HG03571 (cell line): ENCODE results near the gene CEP97.
A peak's percentile ranks its signal among the peaks of the same experiment; 100 is the strongest.
"Not testable (repeated sequence)": the region's sequence is repeated elsewhere in the genome, so short reads cannot be mapped to it uniquely, and the experiment has no call there.

Experiments
- ATAC-seq: cut with Tn5 transposase; IDR thresholded peaks from one replicate; pipeline ENCODE4 v1.9.1; 2021; ENCODE audit not compliant: unreplicated experiment

Gene CEP97

DNA sequence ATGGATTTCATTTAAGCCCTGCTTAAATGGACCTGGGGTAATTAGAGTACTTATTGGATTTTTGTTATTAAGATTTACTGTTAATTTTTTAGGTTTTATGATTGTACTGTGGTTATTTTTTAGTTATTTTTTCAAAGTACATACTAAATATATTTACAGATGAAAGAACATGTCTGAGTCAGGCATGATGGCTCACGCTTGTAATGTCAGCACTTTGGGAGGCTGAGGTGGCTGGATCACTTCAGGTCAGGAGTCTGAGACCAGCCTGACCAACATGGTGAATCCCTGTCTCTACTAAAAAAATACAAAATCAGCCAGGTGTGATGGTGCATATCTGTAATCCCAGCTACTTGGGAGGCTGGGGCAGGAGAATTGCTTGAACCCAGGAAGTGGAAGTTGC lies 21.7 kb upstream of the CEP97 start:
- ATAC-seq, result no peak

DNA sequence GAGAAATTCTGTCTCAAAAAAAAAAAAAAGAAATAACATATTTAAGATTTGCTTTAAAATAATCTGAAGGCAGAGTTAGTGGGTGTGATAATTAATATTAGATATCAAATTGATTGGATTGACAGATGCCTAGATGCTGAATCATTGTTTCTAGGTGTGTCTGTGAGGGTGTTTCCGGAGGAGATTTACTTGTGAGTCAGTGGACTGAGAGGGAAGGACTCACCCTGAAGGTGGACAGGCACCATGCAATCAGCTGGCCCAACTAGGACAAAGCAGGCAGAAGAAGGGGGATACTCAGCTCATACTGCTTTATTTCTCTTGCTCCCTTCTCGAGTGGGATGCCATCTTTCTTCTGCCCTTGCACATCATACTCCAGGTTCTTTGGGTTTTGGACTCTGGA lies 21.2 kb upstream of the CEP97 start:
- ATAC-seq, result no peak

GRCh38 chr3:101704639-101705038 lies 19.8 kb upstream of the CEP97 start:
- ATAC-seq, result not testable (repeated sequence)

GRCh38 chr3:101709126-101709525 lies 15.3 kb upstream of the CEP97 start:
- no peak for ATAC-seq

DNA sequence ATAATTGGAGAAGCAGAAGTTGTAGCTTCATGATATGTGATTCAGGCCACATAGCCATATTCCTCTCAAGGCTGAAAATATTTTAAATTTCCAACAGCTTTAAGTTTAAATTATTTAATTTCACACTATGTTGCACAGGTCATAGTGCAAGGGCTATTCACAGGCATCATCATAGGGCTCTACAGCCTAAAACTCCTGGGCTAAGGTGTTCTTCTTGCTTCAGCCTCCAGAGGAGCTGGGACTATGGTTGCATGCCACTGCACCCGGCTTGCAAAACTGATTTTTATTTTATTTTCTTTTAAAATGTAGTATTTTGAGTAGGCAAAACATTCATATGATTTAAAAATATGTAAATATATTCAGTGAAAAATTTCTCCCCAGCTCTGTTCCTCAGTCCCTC lies 6.0 kb upstream of the CEP97 start:
- no peak for ATAC-seq

DNA sequence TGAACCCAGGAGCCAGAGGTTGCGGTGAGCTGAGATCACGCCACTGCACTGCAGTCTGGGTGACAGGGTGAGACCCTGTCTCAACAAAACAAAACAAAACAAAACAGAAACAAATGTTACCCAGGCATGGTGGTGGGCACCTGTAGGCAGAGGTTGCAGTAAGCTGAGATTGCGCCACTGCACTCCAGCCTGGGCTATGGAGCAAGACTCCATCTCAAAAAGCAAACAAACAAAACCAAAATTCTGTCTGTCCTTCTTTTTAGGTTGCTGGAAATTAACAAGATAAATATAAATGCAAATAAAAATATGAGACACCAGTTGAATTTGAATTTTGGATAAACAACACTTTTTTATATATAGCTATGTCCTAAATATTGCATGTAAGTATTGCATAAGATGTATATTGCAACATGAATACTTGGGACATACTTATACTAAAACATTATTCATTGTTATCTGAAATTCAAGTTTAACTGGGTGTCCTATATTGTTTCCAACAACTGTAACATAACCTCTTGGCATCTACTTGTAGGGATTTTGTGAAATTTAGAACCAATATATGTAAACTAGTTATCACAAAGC lies 4.7 kb upstream of the CEP97 start:
- ATAC-seq, result no peak

- ATAC-seq, result no peak
Measured at GRCh38 chr3:101720851-101721840, 3.3 kb upstream of the CEP97 start.

- peak; percentile 52 for ATAC-seq
Measured at GRCh38 chr3:101722394-101723173, 1.8 kb upstream of the CEP97 start.

DNA sequence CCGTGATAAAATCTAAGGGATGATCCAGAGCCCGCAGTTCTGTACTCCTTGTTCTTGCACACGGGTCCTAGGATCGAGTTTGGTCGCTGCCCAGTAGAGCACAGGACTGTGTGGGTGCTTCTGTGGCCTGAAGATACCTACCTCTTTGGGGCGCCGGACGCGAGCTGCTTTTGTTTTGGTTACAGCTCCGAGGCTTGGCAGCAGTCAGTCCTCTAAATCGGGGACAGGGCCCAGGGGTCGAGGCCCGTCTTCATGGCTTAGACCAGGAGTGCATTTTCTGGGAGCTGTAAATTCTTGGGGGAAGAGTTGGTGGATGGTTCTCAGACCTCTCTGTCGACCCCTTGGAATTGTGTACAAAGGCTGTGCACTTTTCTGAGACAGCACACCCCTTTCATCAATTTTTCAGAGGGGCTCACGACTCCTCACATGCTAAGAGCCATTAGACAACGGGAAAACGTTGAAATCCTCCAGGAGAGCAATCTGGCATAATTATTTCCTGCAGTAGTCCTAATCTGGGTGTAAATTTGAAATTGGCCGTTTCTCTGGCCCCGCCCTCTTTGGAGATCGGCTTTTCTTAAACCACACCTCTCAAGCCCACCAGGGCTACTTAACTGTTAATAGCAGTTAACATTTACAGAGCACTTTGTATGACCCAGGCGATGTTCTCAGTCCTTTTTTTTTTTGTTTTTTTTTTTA lies 928 bp downstream of the CEP97 start:
- peak; percentile 7 for ATAC-seq

- no peak for ATAC-seq
Measured at GRCh38 chr3:101725890-101726275, 1.5 kb downstream of the CEP97 start.

GRCh38 chr3:101729586-101729985 lies 5.2 kb downstream of the CEP97 start:
- no peak for ATAC-seq

- no peak for ATAC-seq
Measured at GRCh38 chr3:101730839-101731238, 6.4 kb downstream of the CEP97 start.

- ATAC-seq, result no peak
Measured at GRCh38 chr3:101732240-101732641, 7.8 kb downstream of the CEP97 start.

- ATAC-seq, result no peak
Measured at GRCh38 chr3:101735833-101736232, 11.4 kb downstream of the CEP97 start.

DNA sequence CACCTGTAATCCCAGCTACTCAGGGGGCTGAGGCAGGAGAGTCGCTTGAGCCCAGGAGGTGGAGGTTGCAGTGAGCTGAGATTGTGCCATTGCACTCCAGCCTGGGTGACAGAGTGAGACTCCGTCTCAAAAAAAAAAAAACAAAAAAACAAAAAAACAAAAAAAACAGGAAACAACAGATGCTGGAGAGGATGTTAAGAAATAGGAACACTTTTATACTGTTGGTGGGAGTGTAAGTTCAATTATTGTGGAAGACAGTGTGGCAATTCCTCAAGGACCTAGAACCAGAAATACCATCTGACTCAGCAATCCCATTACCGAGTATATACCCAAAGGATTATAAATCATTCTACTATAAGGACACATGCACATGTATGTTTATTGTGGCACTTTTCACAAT lies 17.5 kb downstream of the CEP97 start:
- ATAC-seq, result not testable (repeated sequence)

GRCh38 chr3:101744811-101745210 lies 20.4 kb downstream of the CEP97 start:
- ATAC-seq, result no peak

DNA sequence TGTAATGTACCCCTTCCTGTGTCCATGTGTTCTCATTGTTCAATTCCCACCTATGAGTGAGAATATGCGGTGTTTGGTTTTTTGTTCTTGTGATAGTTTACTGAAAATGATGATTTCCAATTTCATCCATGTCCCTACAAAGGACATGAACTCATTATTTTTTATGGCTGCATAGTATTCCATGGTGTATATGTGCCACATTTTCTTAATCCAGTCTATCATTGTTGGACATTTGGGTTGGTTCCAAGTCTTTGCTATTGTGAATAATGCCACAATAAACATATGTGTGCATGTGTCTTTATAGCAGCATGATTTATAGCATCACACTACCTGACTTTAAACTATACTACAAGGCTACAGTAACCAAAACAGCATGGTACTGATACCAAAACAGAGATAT lies 21.5 kb downstream of the CEP97 start:
- ATAC-seq, result not testable (repeated sequence)

- ATAC-seq, result not testable (repeated sequence)
Measured at GRCh38 chr3:101753386-101754113, 29.1 kb downstream of the CEP97 start.

GRCh38 chr3:101758224-101758623 lies 33.8 kb downstream of the CEP97 start:
- ATAC-seq, result no peak

DNA sequence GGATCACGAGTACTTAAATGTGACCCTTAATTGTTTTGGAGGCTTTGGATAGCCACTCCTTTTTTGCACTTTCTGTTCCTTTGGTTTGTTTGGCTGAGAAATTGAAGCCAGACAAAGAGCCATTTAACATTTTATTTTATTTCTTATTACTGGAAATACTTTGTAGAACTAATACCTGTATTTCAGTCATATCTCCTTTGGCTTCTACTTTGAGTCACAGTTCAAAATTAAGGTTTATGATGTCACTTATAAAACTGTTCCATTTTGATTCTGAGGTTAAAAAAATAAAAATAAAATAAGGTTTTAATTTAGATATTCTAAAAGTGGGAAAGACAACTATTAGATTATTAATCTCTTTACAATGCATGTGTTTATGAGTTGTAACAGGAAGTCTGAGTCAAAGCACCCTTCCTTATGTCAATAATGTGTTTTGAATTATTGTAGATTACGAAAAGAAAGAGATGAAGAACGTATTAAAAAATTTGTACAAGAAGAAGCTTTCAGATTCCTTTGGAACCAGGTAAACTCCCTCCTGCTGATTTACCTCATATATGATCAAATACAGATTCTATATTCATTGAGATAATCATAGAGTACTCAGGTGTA lies 37.7 kb downstream of the CEP97 start:
- no peak for ATAC-seq
